SK-N-SH treated with all-trans-retinoic acid at 6 μM for 48 hours (cell line): ENCODE results near the gene SUCLA2.

Experiments used
- ATAC-seq: fragments of 200-7000 bp; cut with Tn5 transposase; 3 replicates; pipeline ENCODE4 v1.9.1; 2020; ENCODE audit warnings: mild to moderate bottlenecking, moderate library complexity
- ARNTL ChIP-seq: fragments of 450-650 bp; formaldehyde crosslinking; IDR thresholded peaks from 2 replicates; pipeline ENCODE4 v1.5.0; 2020; ENCODE audit warnings: low read depth, mild to moderate bottlenecking, moderate library complexity, borderline replicate concordance
- BACH2 ChIP-seq: fragments of 250-450 bp; sonication (Bioruptor Pico); IDR thresholded peaks from 2 replicates; pipeline ENCODE4 v1.9.0; 2021; ENCODE audit warnings: mild to moderate bottlenecking, borderline replicate concordance
- CREB5 ChIP-seq: fragments of 250-450 bp; sonication (Bioruptor Pico); IDR thresholded peaks from 2 replicates; pipeline ENCODE4 v1.5.1; 2020; ENCODE audit warnings: low read depth, mild to moderate bottlenecking, moderate library complexity
- CSDC2 ChIP-seq: fragments of 250-450 bp; sonication (Bioruptor Pico); IDR thresholded peaks from 2 replicates; pipeline ENCODE4 v1.5.0; 2020; ENCODE audit warnings: mild to moderate bottlenecking, moderate library complexity
- CSRNP3 ChIP-seq: fragments of 250-450 bp; sonication (Bioruptor Pico); IDR thresholded peaks from 2 replicates; pipeline ENCODE4 v1.5.1; 2021; ENCODE audit warnings: mild to moderate bottlenecking, moderate library complexity
- ESRRG ChIP-seq: fragments of 250-450 bp; sonication (Bioruptor Pico); IDR thresholded peaks from 2 replicates; pipeline ENCODE4 v1.6.1; 2021; ENCODE audit warnings: mild to moderate bottlenecking
- GLIS3 ChIP-seq: fragments of 250-450 bp; sonication (Bioruptor Pico); IDR thresholded peaks from 2 replicates; pipeline ENCODE4 v1.5.0; 2020; ENCODE audit warnings: mild to moderate bottlenecking, moderate library complexity
- ISL1 ChIP-seq: fragments of 250-450 bp; sonication (Bioruptor Pico); IDR thresholded peaks from 2 replicates; pipeline ENCODE4 v2.1.2; 2022; ENCODE audit warnings: mild to moderate bottlenecking, moderate library complexity
- OSR1 ChIP-seq: fragments of 250-450 bp; sonication (Bioruptor Pico); IDR thresholded peaks from 2 replicates; pipeline ENCODE4 v1.8.0; 2022; ENCODE audit warnings: moderate library complexity, mild to moderate bottlenecking, inconsistent platforms
- PATZ1 ChIP-seq: fragments of 250-450 bp; sonication (Bioruptor Pico); IDR thresholded peaks from 2 replicates; pipeline ENCODE4 v1.8.0; 2020; ENCODE audit warnings: mild to moderate bottlenecking, moderate library complexity, borderline replicate concordance
- POU6F1 ChIP-seq: fragments of 250-450 bp; sonication (Bioruptor Pico); IDR thresholded peaks from 2 replicates; pipeline ENCODE4 v1.8.0; 2021; ENCODE audit warnings: low read depth, mild to moderate bottlenecking, moderate library complexity, borderline replicate concordance
- PPARA ChIP-seq: fragments of 250-450 bp; sonication (Bioruptor Pico); IDR thresholded peaks from 2 replicates; pipeline ENCODE4 v1.5.0; 2020; ENCODE audit warnings: mild to moderate bottlenecking, borderline replicate concordance
- RARB ChIP-seq: fragments of 250-450 bp; sonication (Bioruptor Pico); IDR thresholded peaks from 2 replicates; pipeline ENCODE4 v1.8.0; 2021; ENCODE audit warnings: mild to moderate bottlenecking, moderate library complexity
- SNAI2 ChIP-seq: fragments of 250-450 bp; sonication (Bioruptor Pico); IDR thresholded peaks from 2 replicates; pipeline ENCODE4 v1.5.0; 2020; ENCODE audit warnings: mild to moderate bottlenecking, moderate library complexity
- TCF4 ChIP-seq: fragments of 250-450 bp; sonication (Bioruptor Pico); IDR thresholded peaks from 2 replicates; pipeline ENCODE4 v1.8.0; 2021; ENCODE audit warnings: mild to moderate bottlenecking, moderate library complexity, borderline replicate concordance
- TOX ChIP-seq: fragments of 250-450 bp; sonication (Bioruptor Pico); IDR thresholded peaks from 2 replicates; pipeline ENCODE4 v1.8.0; 2021; ENCODE audit warnings: mild to moderate bottlenecking, moderate library complexity, borderline replicate concordance
- TSHZ2 ChIP-seq: fragments of 250-450 bp; sonication (Bioruptor Pico); IDR thresholded peaks from 2 replicates; pipeline ENCODE4 v1.5.0; 2020; ENCODE audit warnings: mild to moderate bottlenecking, moderate library complexity
- ZFP3 ChIP-seq: fragments of 250-450 bp; sonication (Bioruptor Pico); IDR thresholded peaks from 2 replicates; pipeline ENCODE4 v1.5.0; 2020; ENCODE audit warnings: mild to moderate bottlenecking, moderate library complexity
- ZFP30 ChIP-seq: fragments of 450-650 bp; formaldehyde crosslinking; IDR thresholded peaks from 2 replicates; pipeline ENCODE4 v1.5.0; 2022; ENCODE audit warnings: mild to moderate bottlenecking, moderate library complexity
- ZNF565 ChIP-seq: fragments of 450-650 bp; formaldehyde crosslinking; conservative IDR thresholded peaks from 2 replicates; pipeline ENCODE4 v1.5.0; 2020; ENCODE audit warnings: low read depth, mild to moderate bottlenecking, moderate library complexity
- ZNF70 ChIP-seq: fragments of 450-650 bp; formaldehyde crosslinking; IDR thresholded peaks from 2 replicates; pipeline ENCODE4 v1.5.0; 2020; ENCODE audit warnings: mild to moderate bottlenecking, moderate library complexity
- ZNF8 ChIP-seq: fragments of 450-650 bp; formaldehyde crosslinking; IDR thresholded peaks from 2 replicates; pipeline ENCODE4 v1.5.0; 2020; ENCODE audit warnings: mild to moderate bottlenecking, moderate library complexity

The SUCLA2 gene

GRCh38 chr13:48014359-48014758 lies 13.3 kb upstream of the SUCLA2 start:
- ATAC-seq: no peak
- TF ChIP-seq OSR1 (CRISPR knock-in tag) (no peak), ZFP30 (CRISPR knock-in tag) (no peak), ZNF70 (CRISPR knock-in tag) (no peak), CREB5 (CRISPR knock-in tag) (no peak), ZFP3 (CRISPR knock-in tag) (no peak), RARB (CRISPR knock-in tag) (no peak), TOX (CRISPR knock-in tag) (no peak), ISL1 (no peak)
- TF ChIP-seq, all 23 proteins: peak for 0

- no peak for TF ChIP-seq CSDC2 (CRISPR knock-in tag)
- no peak for TF ChIP-seq OSR1 (CRISPR knock-in tag)
- no peak for TF ChIP-seq TCF4 (CRISPR knock-in tag)
- no peak for TF ChIP-seq ARNTL
- no peak for TF ChIP-seq POU6F1 (CRISPR knock-in tag)
- TF ChIP-seq ZNF8 (CRISPR knock-in tag): no peak
- no peak for TF ChIP-seq ESRRG
- TF ChIP-seq GLIS3 (CRISPR knock-in tag): no peak
- no peak for TF ChIP-seq RARB (CRISPR knock-in tag)
- TF ChIP-seq ZNF565 (CRISPR knock-in tag): no peak
- TF ChIP-seq ZNF70 (CRISPR knock-in tag): no peak
- TF ChIP-seq TSHZ2 (CRISPR knock-in tag): no peak
- no peak for TF ChIP-seq ZFP3 (CRISPR knock-in tag)
- TF ChIP-seq SNAI2 (CRISPR knock-in tag): no peak
- no peak for TF ChIP-seq PPARA (CRISPR knock-in tag)
- no peak for ATAC-seq
These were observed 11.6 kb upstream of the SUCLA2 start for GRCh38 chr13:48012668-48013067.

- TF ChIP-seq CREB5 (CRISPR knock-in tag): no peak
- TF ChIP-seq ESRRG: no peak
- TF ChIP-seq CSRNP3 (CRISPR knock-in tag): no peak
- TF ChIP-seq ZFP3 (CRISPR knock-in tag): no peak
- no peak for TF ChIP-seq TOX (CRISPR knock-in tag)
- TF ChIP-seq PATZ1 (CRISPR knock-in tag): no peak
- no peak for TF ChIP-seq ZNF8 (CRISPR knock-in tag)
- no peak for TF ChIP-seq SNAI2 (CRISPR knock-in tag)
- TF ChIP-seq POU6F1 (CRISPR knock-in tag): no peak
- TF ChIP-seq PPARA (CRISPR knock-in tag): no peak
- no peak for TF ChIP-seq ZNF565 (CRISPR knock-in tag)
- no peak for TF ChIP-seq ARNTL
- TF ChIP-seq CSDC2 (CRISPR knock-in tag): no peak
- TF ChIP-seq TSHZ2 (CRISPR knock-in tag): no peak
- TF ChIP-seq BACH2: no peak
- no peak for ATAC-seq
These were observed 9.6 kb upstream of the SUCLA2 start for GRCh38 chr13:48010698-48011097.
